ENCODE data around the gene TNFRSF13B. TPM values are rescaled to one million over a fixed set of nuclear protein-coding genes. Genes with fewer than 3 reads are reported as not detected.

TNFRSF13B gene
- total and polyA plus RNA-seq, 2 experiments from 2014 or later: 0.24 TPM; not detected in 1

GRCh38 chr17:16934836-16935235 lies 37.1 kb downstream of the TNFRSF13B start:
- H2AFZ ChIP-seq: no peak overlapping the region
- H3K27me3 Mint-ChIP-seq (ENCODE audit: insufficient read depth, low read depth, poor library complexity): peaks cover 14% of the 10 kb centered on the region
- H3K4me3 ChIP-seq: no peak overlapping the region
- no peak overlapping the region for H3K27ac Mint-ChIP-seq
- H3K4me1 Mint-ChIP-seq: peaks cover 11% of the 10 kb centered on the region
- no peak overlapping the region for H3K4me2 ChIP-seq
- no peaks in the 10 kb centered on the region for H3F3A ChIP-seq (replicated peaks; ENCODE audit: low read depth)
- no peaks in the 10 kb centered on the region for H3K79me2 ChIP-seq (replicated peaks; ENCODE audit: insufficient read depth)
- DNase-seq (ENCODE audit: low spot score): no peak
- no peaks in the 10 kb centered on the region for H3K36me3 ChIP-seq (ENCODE audit: insufficient read depth)
- no peaks in the 10 kb centered on the region for H3K4me1 ChIP-seq (ENCODE audit: insufficient read depth)
- H3K4me3 Mint-ChIP-seq: no peak overlapping the region
- no peaks in the 10 kb centered on the region for H3K9me2 ChIP-seq (ENCODE audit: insufficient read depth)
- no peaks in the 10 kb centered on the region for H3K9me3 Mint-ChIP-seq
- no peak for ATAC-seq
- no peaks in the 10 kb centered on the region for H3K27me3 ChIP-seq (ENCODE audit: insufficient read depth)
- no peak overlapping the region for H3K27ac ChIP-seq (ENCODE audit: low read depth)
- no peak for TF ChIP-seq JUNB (IDR thresholded peaks at IDR 0.05; ENCODE audit: unreplicated experiment)
- no peak for TF ChIP-seq POLR2AphosphoS5 (IDR thresholded peaks at IDR 0.05; ENCODE audit: low read depth)
- TF ChIP-seq ETS1 (IDR thresholded peaks at IDR 0.05): no peak
- no peak for TF ChIP-seq EZH2 (IDR thresholded peaks at IDR 0.05; ENCODE audit: low read depth, unreplicated experiment)
- TF ChIP-seq NANOG (IDR thresholded peaks at IDR 0.05; ENCODE audit: borderline replicate concordance): no peak
- TF ChIP-seq REST (IDR thresholded peaks at IDR 0.05; ENCODE audit: unreplicated experiment): no peak
- TF ChIP-seq CREB1 (CRISPR knock-in tag; IDR thresholded peaks at IDR 0.05; ENCODE audit: low read depth): no peak
- no peak for TF ChIP-seq CTCF (conservative IDR thresholded peaks at IDR 0.05; ENCODE audit: low read depth in 2 of 2)
- no peak for TF ChIP-seq ZNF114 (CRISPR knock-in tag; IDR thresholded peaks at IDR 0.05)
- TF ChIP-seq EZH2phosphoT487 (IDR thresholded peaks at IDR 0.05; ENCODE audit: unreplicated experiment): no peak
- no peak for TF ChIP-seq ZNF331 (CRISPR knock-in tag; IDR thresholded peaks at IDR 0.05; ENCODE audit: low read depth)
- no peak for TF ChIP-seq STAT1 (IDR thresholded peaks at IDR 0.05; ENCODE audit: unreplicated experiment)
- TF ChIP-seq ZNF462 (CRISPR knock-in tag; IDR thresholded peaks at IDR 0.05): no peak
- H4K20me1 ChIP-seq (replicated peaks; ENCODE audit: insufficient read depth): no peaks in the 10 kb centered on the region
- no peaks in the 10 kb centered on the region; the same call in 2 of the 3 replicates for H3K36me3 Mint-ChIP-seq (ENCODE audit: low read depth)
